T-cell (primary cell): Measurements from ENCODE around the gene PABPN1L. TPM values are rescaled to one million over a fixed set of nuclear protein-coding genes. Genes with fewer than 3 reads are reported as not detected.

Experiments
- ATAC-seq, 4 experiments: fragments of 200-7000 bp in 3 of 4; fragments of 150-1000 bp in 1 of 4; cut with Tn5 transposase; replicated peaks in 1 of 4; 1 replicate in 3 of 4; 2 replicates in 1 of 4; pipeline ENCODE4 v1.10.0; 2021; ENCODE audit warnings: moderate library complexity in 3 of 4, mild to moderate bottlenecking in 2 of 4, moderate number of reproducible peaks in 1 of 4
- CTCF ChIA-PET, 2 donors: fragments of 300-600 bp; sonication (Branson Sonifier 250); formaldehyde crosslinking; loops; one replicate each; lab custom pipeline; 2022; ENCODE audit warnings: antibody characterized with exemption in 2 of 2; lab: Charles Lee
- POLR2A ChIA-PET, 2 donors: fragments of 300-600 bp; sonication (Branson Sonifier 250); formaldehyde crosslinking; loops; one replicate each; lab custom pipeline; 2022; ENCODE audit warnings: antibody characterized with exemption in 2 of 2; lab: Charles Lee
- DNase-seq, 35 experiments: peaks; one replicate each; pipeline versions ENCODE4 v3.0.0 to v3.0.0-alpha.2; 2013 to 2023
- H3K27ac ChIP-seq: one replicate; pipeline ENCODE4 v1.5.1; 2013; ENCODE audit warnings: low read length
- H3K27me3 ChIP-seq, 2 experiments: replicated peaks in 1 of 2; 1 replicate in 1 of 2; 2 replicates in 1 of 2; pipeline versions ENCODE4 v1.6.1 to v1.7.0; 2013; ENCODE audit warnings: low read length in 1 of 2, mixed read lengths in 1 of 2; ENCODE audit not compliant: control insufficient read depth in 2 of 2, insufficient read depth in 2 of 2; ENCODE audit errors: extremely low read depth in 1 of 2
- H3K36me3 ChIP-seq, 2 donors: 1 replicate in 1 of 2; 2 replicates in 1 of 2; pipeline versions ENCODE4 v1.6.1 to v1.7.0; 2013; ENCODE audit warnings: low read length in 1 of 2; ENCODE audit not compliant: control insufficient read depth in 2 of 2, insufficient read depth in 1 of 2; ENCODE audit errors: extremely low read depth in 1 of 2
- H3K4me1 ChIP-seq, 2 experiments: 1 replicate in 1 of 2; 2 replicates in 1 of 2; pipeline versions ENCODE4 v1.6.1 to v1.7.0; 2013; ENCODE audit warnings: low read length in 2 of 2, mixed read lengths in 1 of 2; ENCODE audit not compliant: insufficient read depth in 2 of 2, control insufficient read depth in 1 of 2; ENCODE audit errors: extremely low read depth in 1 of 2
- H3K4me3 ChIP-seq, 2 donors: 1 replicate in 1 of 2; 2 replicates in 1 of 2; pipeline versions ENCODE4 v1.5.1 to v1.7.0; 2013; ENCODE audit warnings: mild to moderate bottlenecking in 2 of 2, low read length in 1 of 2, moderate library complexity in 1 of 2; ENCODE audit not compliant: control insufficient read depth in 1 of 2; ENCODE audit errors: extremely low read depth in 1 of 2
- H3K9me3 ChIP-seq: 2 replicates; pipeline ENCODE4 v1.7.0; 2013
- H3K27ac Mint-ChIP-seq, 2 donors: one replicate each; pipeline ENCODE4 v1.8.0; 2020 to 2021; ENCODE audit warnings: mild to moderate bottlenecking in 2 of 2, mixed read lengths in 2 of 2
- H3K27me3 Mint-ChIP-seq, 2 donors: one replicate each; pipeline ENCODE4 v1.8.0; 2021 to 2022; ENCODE audit warnings: mixed read lengths in 2 of 2
- H3K36me3 Mint-ChIP-seq: one replicate; pipeline ENCODE4 v1.8.0; 2021; ENCODE audit warnings: mixed read lengths
- H3K4me1 Mint-ChIP-seq, 3 donors: one replicate each; pipeline ENCODE4 v1.8.0; 2020 to 2022; ENCODE audit warnings: mixed read lengths in 3 of 3, mild to moderate bottlenecking in 1 of 3
- H3K4me3 Mint-ChIP-seq, 3 donors: one replicate each; pipeline ENCODE4 v1.8.0; 2020 to 2022; ENCODE audit warnings: mild to moderate bottlenecking in 3 of 3, mixed read lengths in 3 of 3, moderate library complexity in 3 of 3
- H3K9me3 Mint-ChIP-seq, 3 donors: one replicate each; pipeline ENCODE4 v1.8.0; 2020 to 2022; ENCODE audit warnings: mixed read lengths in 3 of 3
- WGBS: methylation state at CpG from one replicate; pipeline ENCODE4 v1.1.5; 2013; ENCODE audit warnings: missing lambda C conversion rate; ENCODE audit not compliant: insufficient coverage; 5-methylcytosine and 5-hydroxymethylcytosine counted together
- total RNA-seq, 35 experiments: library from RNA in 6 of 35; stranded (reverse) in 6 of 35; fragments of 120-200 nt in 1 of 35; gene quantifications; one replicate each; pipeline versions ENCODE4 v1.2.1 to v1.2.4 and lab custom pipeline; 2013 to 2026

Gene PABPN1L
- total RNA-seq, 5 donors from 2014 or later (not counting 1 experiment from before 2014, with no cell fraction given) = not detected

DNA sequence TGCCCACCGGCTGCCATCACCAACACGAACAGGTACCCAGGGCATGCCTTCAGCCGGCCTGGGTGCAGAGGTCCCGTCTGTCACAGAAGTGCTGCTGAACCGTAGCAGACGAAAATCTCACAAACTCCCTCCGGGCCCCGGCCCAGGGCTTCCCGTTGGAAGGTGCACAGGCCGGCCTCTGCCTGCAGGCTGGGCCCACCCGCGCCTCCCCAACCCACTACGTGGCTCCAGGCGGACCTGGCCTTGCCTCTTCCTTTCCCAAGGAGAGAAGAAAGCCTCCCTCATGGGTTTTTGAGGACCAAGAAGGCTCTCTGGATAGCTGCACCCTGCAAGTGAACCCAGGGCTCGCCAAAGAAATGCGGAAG, 45.5 kb upstream of the PABPN1L start:
- Histone ChIP-seq H3K9me3 (no peaks in the 10 kb centered on the region), H3K27me3 (peaks cover 0 to 45% of the 10 kb centered on the region in 2 experiments), H3K36me3 (no peaks in the 10 kb centered on the region), H3K27ac (no peak overlapping the region), H3K4me3 (no peak overlapping the region), H3K4me1 (no peaks in the 10 kb centered on the region)
- CTCF ChIA-PET = no interaction called here
- no peak for ATAC-seq
- Mint-ChIP-seq H3K36me3 (no peaks in the 10 kb centered on the region), H3K27ac (no peak overlapping the region), H3K4me3 (no peak overlapping the region), H3K9me3 (no peaks in the 10 kb centered on the region), H3K4me1 (no peaks in the 10 kb centered on the region), H3K27me3 (no peaks in the 10 kb centered on the region)
- POLR2A ChIA-PET = no interaction called here
- no peak for DNase-seq
- 93% methylated on average over 13 of the region's 16 CpGs for WGBS

DNA sequence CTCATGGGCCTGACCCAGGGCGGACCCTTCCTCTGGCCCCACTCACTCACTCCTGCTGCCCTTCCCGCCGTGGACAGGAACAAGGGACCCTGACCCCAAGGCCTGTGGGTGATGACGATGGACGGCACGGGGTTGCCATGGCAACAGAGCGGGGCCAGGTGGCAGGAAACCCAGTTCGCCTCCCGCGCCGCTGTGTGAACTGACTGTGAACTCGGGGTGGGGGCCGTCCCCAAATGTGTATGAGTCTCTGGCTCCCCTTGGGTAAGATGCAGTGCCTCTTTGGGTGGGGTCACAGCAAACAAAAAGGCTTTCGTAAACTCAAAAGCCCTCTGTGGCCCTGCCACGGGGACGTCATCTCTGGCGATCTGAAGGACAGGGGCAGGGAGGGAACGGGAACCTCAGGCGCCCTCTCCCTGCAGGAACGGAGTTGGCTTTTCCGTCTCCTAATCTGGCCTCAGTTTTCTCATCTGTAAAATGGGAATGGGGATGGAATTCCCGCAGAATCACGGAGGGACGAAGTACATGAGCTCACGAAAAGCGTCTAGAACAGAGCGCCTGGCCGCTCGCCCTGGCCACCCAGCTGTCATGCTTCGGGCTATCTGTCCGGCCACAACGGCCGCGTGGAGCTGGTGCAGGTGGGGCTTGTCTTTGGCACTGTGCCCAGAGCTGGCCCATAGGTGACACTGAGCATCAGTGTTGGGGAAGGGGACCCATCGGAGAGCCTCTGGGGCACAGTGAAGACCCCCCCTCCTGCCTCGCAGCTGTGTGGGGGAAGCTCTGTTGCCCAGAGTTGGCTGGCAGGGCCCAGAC, 44.9 kb upstream of the PABPN1L start:
- H3K4me3 Mint-ChIP-seq = no peak overlapping the region
- DNase-seq (no peak), ATAC-seq (no peak)
- WGBS = 81% methylated on average over 33 of the region's 36 CpGs
- no peaks in the 10 kb centered on the region for H3K9me3 ChIP-seq
- peaks cover 0 to 48% of the 10 kb centered on the region in 2 experiments for H3K27me3 ChIP-seq
- no peaks in the 10 kb centered on the region for H3K36me3 Mint-ChIP-seq
- ChIA-PET POLR2A (no interaction called here), CTCF (no interaction called here)
- H3K9me3 Mint-ChIP-seq = no peaks in the 10 kb centered on the region
- H3K36me3 ChIP-seq = no peaks in the 10 kb centered on the region
- no peaks in the 10 kb centered on the region for H3K4me1 ChIP-seq
- H3K27me3 Mint-ChIP-seq = no peaks in the 10 kb centered on the region
- H3K27ac ChIP-seq = no peak overlapping the region
- H3K4me3 ChIP-seq = no peak overlapping the region
- no peaks in the 10 kb centered on the region for H3K4me1 Mint-ChIP-seq
- no peak overlapping the region for H3K27ac Mint-ChIP-seq

DNA sequence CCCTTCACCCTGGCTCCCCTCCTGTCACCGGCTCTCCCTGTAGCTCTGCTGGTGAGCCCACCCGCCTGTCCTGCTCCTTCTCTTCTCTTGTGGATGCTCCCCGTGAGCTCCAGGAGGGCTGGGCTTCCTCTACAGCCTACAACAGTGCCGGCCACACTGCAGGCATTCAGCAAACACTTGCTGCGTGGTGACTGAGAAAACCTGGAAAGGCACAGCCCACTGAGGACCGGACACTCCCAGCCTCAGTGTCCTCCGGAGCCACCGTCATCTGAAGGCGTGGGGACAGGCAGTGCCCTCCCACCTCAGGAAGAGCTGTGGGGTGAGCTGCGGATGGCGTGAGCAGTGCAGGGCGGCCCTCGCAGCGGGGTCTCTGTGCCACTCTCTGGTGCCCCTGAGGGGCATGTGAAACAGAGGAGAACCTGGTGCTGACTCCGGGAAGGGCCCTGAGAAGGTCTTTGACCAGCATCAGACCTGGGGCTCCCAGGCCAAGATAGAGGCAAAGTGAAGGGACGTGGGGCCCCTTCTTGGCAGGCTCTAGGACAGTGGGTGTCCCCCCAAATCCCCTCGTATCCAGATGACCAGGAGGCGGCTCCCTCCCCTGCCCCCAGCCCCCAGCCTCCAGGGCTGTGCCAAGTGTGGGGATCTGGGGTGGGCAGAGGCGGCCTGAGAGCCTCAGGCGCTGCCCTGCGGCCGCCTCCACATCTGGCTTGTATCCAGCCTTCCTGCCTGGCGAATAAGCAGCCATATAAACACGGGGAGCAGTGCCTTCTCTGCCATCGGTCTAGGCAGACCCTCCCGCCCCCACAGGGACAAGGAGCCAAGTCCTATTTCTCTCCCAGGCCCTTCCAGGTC, 44.0 kb upstream of the PABPN1L start:
- Mint-ChIP-seq H3K36me3 (no peaks in the 10 kb centered on the region), H3K27ac (no peak overlapping the region)

DNA sequence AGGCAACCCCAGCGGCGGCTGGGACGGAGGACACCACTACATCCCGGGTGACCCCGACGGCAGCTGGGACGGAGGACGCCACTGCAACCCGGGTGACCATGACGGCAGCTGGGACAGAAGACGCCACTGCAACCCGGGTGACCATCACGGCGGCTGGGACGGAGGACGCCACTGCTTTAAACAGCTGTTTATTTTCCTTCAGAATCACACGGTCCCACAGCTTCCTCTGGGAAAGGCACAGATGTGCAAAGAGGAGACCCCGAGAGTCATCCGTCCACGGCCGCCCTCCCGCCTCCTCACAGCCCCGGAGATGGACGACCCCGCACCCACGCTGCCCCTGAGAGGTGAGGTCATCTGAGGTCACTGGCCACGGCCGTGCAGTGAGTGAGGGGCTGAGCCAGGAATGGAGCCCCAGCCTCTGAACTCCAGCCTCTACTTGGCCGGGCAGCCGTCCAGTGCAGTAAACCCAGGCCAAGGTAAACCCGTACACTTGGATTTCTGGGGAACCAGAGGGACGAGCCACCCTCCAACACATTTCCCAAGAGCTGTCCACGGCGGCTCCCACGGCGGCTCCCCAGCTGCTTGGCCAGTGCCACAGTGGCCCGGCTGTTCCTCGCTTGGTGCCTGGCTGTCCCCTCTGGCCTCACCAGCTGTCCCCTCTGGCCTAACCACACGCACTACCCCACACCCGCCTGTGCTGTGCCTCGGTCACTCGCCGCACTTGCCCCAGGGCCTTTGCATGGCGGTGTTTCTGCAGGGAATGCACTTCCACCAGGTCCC, 43.2 kb upstream of the PABPN1L start:
- POLR2A ChIA-PET = no interaction called here
- no peaks in the 10 kb centered on the region for H3K9me3 ChIP-seq
- Mint-ChIP-seq H3K9me3 (no peaks in the 10 kb centered on the region), H3K4me3 (no peak overlapping the region), H3K27me3 (no peaks in the 10 kb centered on the region), H3K27ac (no peak overlapping the region), H3K36me3 (no peaks in the 10 kb centered on the region), H3K4me1 (no peaks in the 10 kb centered on the region)
- no peak overlapping the region for H3K4me3 ChIP-seq
- H3K27me3 ChIP-seq = peaks cover 0 to 47% of the 10 kb centered on the region in 2 experiments
- H3K36me3 ChIP-seq = no peaks in the 10 kb centered on the region
- ATAC-seq (no peak), DNase-seq (no peak)
- WGBS = 92% methylated on average over 44 of the region's 44 CpGs
- no peak overlapping the region for H3K27ac ChIP-seq
- CTCF ChIA-PET = no interaction called here
- H3K4me1 ChIP-seq = no peaks in the 10 kb centered on the region

More for the DNA sequence above, 44.0 kb upstream of the PABPN1L start:
- Histone ChIP-seq H3K9me3 (no peaks in the 10 kb centered on the region), H3K27ac (no peak overlapping the region), H3K36me3 (no peaks in the 10 kb centered on the region), H3K4me1 (no peaks in the 10 kb centered on the region), H3K27me3 (peaks cover 0 to 48% of the 10 kb centered on the region in 2 experiments), H3K4me3 (no peak overlapping the region)
- ATAC-seq (no peak), DNase-seq (no peak)
- CTCF ChIA-PET = no interaction called here
- POLR2A ChIA-PET = no interaction called here
- Mint-ChIP-seq H3K9me3 (no peaks in the 10 kb centered on the region), H3K4me1 (no peaks in the 10 kb centered on the region), H3K27me3 (no peaks in the 10 kb centered on the region), H3K4me3 (no peak overlapping the region)
- WGBS = 80% methylated on average over 24 of the region's 26 CpGs

DNA sequence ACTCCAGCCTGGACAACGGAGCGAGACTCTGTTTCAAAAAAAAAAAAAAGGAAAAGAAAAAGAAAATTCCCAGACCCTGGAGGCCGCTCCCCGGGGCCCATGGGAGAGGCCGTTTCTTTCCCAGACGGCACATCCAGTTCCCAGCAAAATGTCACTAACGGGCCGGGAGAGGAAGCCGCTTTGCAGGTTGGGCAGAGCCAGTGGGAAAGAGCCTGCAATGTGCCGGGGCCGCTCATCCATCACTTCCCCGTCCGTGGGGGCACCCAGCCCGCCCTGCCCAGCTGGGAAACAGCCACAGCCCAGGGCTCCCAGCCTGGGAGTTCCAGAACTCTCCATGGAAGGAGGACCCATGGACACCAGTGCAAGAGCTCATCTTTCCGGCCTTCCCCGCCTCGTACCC, 41.8 kb upstream of the PABPN1L start:
- no peaks in the 10 kb centered on the region for H3K36me3 Mint-ChIP-seq
- Histone ChIP-seq H3K27me3 (peaks cover 0 to 38% of the 10 kb centered on the region in 2 experiments), H3K4me1 (no peaks in the 10 kb centered on the region), H3K27ac (no peak overlapping the region), H3K36me3 (no peaks in the 10 kb centered on the region), H3K4me3 (no peak overlapping the region), H3K9me3 (no peaks in the 10 kb centered on the region)
- no peaks in the 10 kb centered on the region for H3K27me3 Mint-ChIP-seq
- no peak overlapping the region for H3K4me3 Mint-ChIP-seq
- DNase-seq (no peak), ATAC-seq (no peak)
- POLR2A ChIA-PET = no interaction called here
- no peak overlapping the region for H3K27ac Mint-ChIP-seq
- 93% methylated on average over 17 of the region's 17 CpGs for WGBS
- no peaks in the 10 kb centered on the region for H3K9me3 Mint-ChIP-seq
- no peaks in the 10 kb centered on the region for H3K4me1 Mint-ChIP-seq
- CTCF ChIA-PET = no interaction called here

DNA sequence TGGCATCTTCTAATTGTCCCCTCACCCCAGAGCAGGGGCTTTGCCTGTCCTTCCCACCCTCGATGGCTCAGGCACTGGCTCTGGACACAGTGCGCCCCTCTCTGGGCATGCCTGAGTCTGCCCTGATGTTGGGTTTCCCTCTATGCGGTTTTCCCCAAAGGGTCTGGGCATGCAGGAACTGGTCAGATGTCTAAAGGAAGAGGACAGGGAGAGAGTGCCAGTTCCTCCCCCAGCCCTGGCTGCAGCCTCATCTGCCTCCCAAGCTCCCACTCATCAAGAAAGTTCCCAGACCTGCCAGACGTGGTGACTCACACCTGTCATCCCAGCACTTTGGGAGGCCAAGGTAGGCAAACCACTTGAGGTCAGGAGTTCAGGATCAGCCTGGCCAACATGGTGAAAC, 41.3 kb upstream of the PABPN1L start:
- Mint-ChIP-seq H3K27me3 (no peaks in the 10 kb centered on the region), H3K36me3 (no peaks in the 10 kb centered on the region), H3K4me3 (no peak overlapping the region), H3K9me3 (no peaks in the 10 kb centered on the region), H3K4me1 (no peaks in the 10 kb centered on the region), H3K27ac (no peak overlapping the region)
- Histone ChIP-seq H3K4me3 (no peak overlapping the region), H3K36me3 (no peaks in the 10 kb centered on the region), H3K4me1 (no peaks in the 10 kb centered on the region), H3K27me3 (peaks cover 0 to 32% of the 10 kb centered on the region in 2 experiments), H3K27ac (no peak overlapping the region), H3K9me3 (no peaks in the 10 kb centered on the region)
- ATAC-seq (no peak), DNase-seq (no peak)
- ChIA-PET POLR2A (no interaction called here), CTCF (no interaction called here)
- WGBS = 50% methylated on average over 2 of the region's 4 CpGs
